Stimulated activated naive B cell treated with anti-CD40 and anti-IgM and Interleukin-4, amounts not matched to agents 10 μg/mL and 1 μg/mL and 100 μg/mL, for 72 hours (primary cell): ENCODE results near the gene SPACA7.

Experiments used
- ATAC-seq, 2 donors: fragments of 150-1000 bp; cut with Tn5 transposase; replicated peaks; 2 replicates each; pipeline ENCODE4 v1.10.0; 2021; ENCODE audit warnings: moderate library complexity in 1 of 2
- DNase-seq: peaks from one replicate; pipeline ENCODE4 v3.0.0; 2021
- H3K27ac Mint-ChIP-seq: one replicate; pipeline ENCODE4 v1.8.0; 2022; ENCODE audit warnings: mild to moderate bottlenecking, mixed read lengths
- H3K27me3 Mint-ChIP-seq, 2 donors: one replicate each; pipeline ENCODE4 v1.8.0; 2022; ENCODE audit warnings: mixed read lengths in 2 of 2
- H3K36me3 Mint-ChIP-seq, 2 donors: one replicate each; pipeline ENCODE4 v1.8.0; 2022; ENCODE audit warnings: mixed read lengths in 2 of 2, mild to moderate bottlenecking in 1 of 2
- H3K4me1 Mint-ChIP-seq, 2 donors: one replicate each; pipeline ENCODE4 v1.8.0; 2022; ENCODE audit warnings: mixed read lengths in 2 of 2, mild to moderate bottlenecking in 1 of 2
- H3K4me3 Mint-ChIP-seq, 2 donors: one replicate each; pipeline ENCODE4 v1.8.0; 2022; ENCODE audit warnings: mild to moderate bottlenecking in 2 of 2, mixed read lengths in 2 of 2, moderate library complexity in 1 of 2
- H3K9me3 Mint-ChIP-seq, 2 donors: one replicate each; pipeline ENCODE4 v1.8.0; 2022; ENCODE audit warnings: mixed read lengths in 2 of 2, mild to moderate bottlenecking in 1 of 2

Gene SPACA7

DNA sequence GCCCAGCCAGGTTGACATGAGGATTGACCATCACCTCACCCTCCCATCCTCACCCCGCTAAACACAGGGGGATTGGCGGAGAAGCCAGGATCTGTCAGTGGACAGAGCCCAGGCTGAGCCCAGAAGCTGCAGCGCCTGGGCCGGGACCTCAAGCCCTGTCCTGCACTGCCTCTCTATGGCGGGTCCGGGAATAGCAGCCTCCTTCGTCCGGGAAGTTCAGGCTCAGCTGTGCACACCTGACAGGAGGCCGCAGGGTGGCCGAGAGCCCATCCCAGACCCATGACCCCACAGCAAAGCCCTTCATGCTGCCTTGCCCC is 67.8 kb downstream of the SPACA7 start:
- Mint-ChIP-seq H3K27me3 (peaks cover 43 to 65% of the 10 kb centered on the region in 2 donors), H3K36me3 (no peaks in the 10 kb centered on the region), H3K27ac (no peak overlapping the region), H3K4me3 (no peak overlapping the region), H3K9me3 (no peaks in the 10 kb centered on the region), H3K4me1 (peaks cover 3 to 13% of the 10 kb centered on the region in 2 donors)
- peak; percentile 72 to 86 for ATAC-seq
- peak; percentile 39 for DNase-seq

DNA sequence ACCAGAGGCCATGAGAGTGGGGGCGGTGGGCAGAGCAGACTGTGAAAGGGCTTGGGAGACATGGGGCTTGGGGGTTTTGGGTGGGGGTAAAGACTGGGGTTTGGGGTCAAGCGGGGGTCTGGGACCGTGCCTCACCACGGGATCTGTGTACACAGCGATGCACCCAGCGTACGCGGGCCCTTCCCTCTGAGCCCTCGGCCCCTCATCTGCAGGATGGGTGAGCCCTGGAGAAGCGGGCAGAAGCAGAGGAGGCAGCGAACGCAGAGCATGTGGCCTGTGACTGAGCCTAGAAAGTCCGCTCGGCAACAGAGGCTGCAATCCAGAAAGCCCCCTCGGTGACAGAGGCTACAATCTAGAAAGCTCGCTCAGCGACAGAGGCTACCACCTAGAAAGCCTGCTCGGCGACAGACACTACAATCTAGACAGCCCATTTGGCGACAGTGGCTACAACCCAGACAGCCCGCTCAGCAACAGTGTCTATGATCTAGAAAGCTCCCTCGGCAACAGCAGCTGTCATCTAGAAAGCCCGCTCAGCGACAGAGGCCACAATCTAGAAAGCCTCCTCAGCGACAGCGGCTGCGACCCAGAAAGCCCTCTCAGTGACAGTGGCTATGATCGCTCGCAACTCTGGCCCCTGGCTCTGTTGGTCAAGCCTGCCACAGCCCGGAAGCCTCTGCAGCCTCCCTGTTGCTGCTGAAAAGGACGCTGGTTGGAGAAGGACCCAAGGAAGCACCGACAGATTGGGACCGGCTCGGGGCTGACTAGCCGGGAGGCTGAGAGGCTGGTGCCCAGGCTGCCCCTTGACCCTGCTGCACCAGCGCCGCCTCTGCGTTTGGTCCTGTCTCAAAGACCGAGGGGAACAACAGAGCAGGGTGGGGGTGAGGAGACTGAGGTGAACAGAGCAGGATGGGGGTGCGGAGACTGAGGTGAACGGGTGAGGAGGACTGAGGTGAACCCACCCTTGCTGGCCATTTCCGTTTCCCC is 68.6 kb downstream of the SPACA7 start:
- ATAC-seq (no peak), DNase-seq (no peak)
- Mint-ChIP-seq H3K4me1 (peaks cover 3 to 13% of the 10 kb centered on the region in 2 donors), H3K36me3 (no peaks in the 10 kb centered on the region), H3K27me3 (peaks cover 43 to 63% of the 10 kb centered on the region in 2 donors), H3K4me3 (no peak overlapping the region), H3K27ac (no peak overlapping the region), H3K9me3 (no peaks in the 10 kb centered on the region)

DNA sequence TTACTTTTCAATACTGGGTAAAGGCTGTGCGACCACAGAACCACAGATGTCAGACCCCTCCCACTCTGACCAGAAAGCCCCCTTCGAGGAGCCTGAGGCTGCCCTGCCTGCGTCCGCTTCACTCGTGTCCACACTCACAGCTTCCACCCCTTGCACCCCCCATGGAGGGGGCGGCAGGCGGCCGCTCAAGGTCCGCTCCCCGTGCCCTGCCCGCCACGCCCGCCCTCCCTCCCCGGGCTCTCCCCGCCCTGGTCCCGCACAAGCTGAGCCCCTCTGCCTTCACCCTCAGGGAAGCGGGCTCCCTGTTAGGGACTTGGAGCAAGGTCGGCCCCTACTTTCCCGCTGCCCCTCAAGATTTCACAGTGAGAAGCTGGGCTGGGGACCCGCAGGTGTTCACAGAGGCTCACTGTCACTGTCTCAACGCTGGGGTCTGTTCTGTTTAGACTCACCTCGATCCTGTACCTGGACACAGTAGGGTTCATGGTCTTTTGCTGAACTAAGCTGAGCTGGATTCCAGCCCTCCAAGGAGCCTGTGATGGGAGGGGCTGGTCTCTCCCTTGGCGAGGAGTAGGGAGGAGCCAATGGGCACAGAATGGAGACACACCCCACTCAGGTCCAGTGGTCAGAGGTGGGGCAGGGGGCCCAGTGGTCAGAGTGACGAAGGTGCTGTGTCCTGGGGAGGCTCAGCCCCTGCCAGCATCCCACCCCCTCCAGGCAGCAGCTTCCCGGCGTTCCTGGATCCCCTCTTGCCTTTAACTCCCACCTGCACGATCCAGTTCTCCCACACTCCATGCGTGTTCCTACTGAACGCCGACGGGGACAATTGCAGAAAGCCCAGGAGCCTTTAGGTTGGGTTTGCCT is 69.5 kb downstream of the SPACA7 start:
- Mint-ChIP-seq H3K4me1 (peaks cover 3 to 13% of the 10 kb centered on the region in 2 donors), H3K27ac (no peak overlapping the region), H3K9me3 (no peaks in the 10 kb centered on the region), H3K27me3 (peaks cover 37 to 54% of the 10 kb centered on the region in 2 donors), H3K36me3 (no peaks in the 10 kb centered on the region), H3K4me3 (no peak overlapping the region)
- no peak for ATAC-seq
- no peak for DNase-seq

DNA sequence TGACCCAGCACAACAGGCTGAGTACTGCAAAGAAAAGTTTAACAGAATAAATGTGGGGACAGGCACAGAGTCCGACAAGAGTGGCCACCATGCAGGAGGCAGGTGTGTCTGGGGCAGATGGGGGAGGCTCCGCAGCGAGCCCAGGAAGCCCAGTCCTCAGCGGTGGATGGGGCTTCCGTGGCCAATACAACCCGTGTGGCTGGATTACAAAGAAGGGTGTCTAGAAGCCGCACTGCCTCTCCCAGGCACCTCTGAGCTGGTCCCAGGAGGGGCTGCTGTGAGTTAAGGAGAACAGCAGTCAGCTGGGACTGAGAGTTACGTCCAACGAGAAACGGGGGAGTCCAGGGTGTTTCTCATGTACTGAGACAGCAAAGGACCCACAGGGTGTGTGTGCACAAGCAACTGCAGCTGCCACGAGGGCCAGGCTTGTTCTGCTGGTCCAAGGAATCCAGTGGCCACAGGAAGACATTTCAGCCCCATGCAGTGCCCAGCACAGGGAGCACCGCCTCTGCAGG is 70.2 kb downstream of the SPACA7 start:
- Mint-ChIP-seq H3K4me3 (no peak overlapping the region), H3K36me3 (no peaks in the 10 kb centered on the region), H3K27me3 (peaks cover 38 to 57% of the 10 kb centered on the region in 2 donors), H3K9me3 (no peaks in the 10 kb centered on the region), H3K27ac (no peak overlapping the region), H3K4me1 (peaks cover 3 to 13% of the 10 kb centered on the region in 2 donors)
- ATAC-seq (no peak), DNase-seq (no peak)

DNA sequence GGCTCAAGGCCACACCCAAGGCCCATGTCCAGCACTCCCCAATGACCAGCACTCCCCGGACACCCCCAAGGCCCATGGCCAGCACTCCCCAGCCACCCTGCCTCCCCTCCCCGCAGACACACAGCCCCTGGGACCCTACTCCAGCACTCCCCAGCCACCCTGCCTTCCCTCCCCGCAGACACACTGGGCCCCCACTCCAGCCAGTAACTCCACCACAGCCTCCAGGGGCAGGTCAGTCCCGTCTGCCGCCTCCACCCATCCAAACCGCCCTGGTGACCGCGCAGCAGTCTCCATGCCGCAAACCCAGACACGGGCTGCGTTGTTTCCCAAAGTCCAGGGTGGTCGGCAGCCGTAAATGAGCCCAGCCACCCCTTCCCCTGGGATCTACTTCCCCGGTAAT is 70.7 kb downstream of the SPACA7 start:
- no peak for ATAC-seq
- H3K27ac Mint-ChIP-seq, result no peak overlapping the region

DNA sequence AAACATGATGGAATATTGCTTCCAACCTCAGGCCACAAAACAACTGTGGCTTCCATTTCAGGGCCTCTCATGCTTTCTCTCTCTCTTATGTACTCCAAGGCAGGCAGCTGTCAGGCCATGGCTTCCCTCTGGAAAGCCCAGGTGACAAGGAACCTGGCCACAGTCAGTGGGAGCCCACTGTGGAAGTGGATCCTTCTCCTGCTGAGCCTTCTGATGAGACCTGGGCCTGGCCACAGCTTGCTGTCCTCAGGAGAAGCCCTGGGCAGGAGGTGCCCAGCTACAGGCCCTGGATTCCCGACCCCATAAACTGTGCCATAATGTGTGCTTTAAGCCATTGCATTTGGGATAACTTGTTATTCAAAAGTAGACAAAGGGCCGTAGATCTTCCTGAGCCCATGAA is 71.2 kb downstream of the SPACA7 start:
- Mint-ChIP-seq H3K4me1 (peaks cover 3 to 13% of the 10 kb centered on the region in 2 donors), H3K9me3 (no peaks in the 10 kb centered on the region), H3K27ac (no peak overlapping the region), H3K4me3 (no peak overlapping the region), H3K36me3 (no peaks in the 10 kb centered on the region), H3K27me3 (peaks cover 32 to 50% of the 10 kb centered on the region in 2 donors)
- DNase-seq, result no peak
- ATAC-seq, result no peak

More for the DNA sequence above, 70.7 kb downstream of the SPACA7 start:
- no peak for DNase-seq
- Mint-ChIP-seq H3K36me3 (no peaks in the 10 kb centered on the region), H3K27me3 (peaks cover 34 to 53% of the 10 kb centered on the region in 2 donors), H3K4me3 (no peak overlapping the region), H3K9me3 (no peaks in the 10 kb centered on the region), H3K4me1 (peaks cover 3 to 13% of the 10 kb centered on the region in 2 donors)

DNA sequence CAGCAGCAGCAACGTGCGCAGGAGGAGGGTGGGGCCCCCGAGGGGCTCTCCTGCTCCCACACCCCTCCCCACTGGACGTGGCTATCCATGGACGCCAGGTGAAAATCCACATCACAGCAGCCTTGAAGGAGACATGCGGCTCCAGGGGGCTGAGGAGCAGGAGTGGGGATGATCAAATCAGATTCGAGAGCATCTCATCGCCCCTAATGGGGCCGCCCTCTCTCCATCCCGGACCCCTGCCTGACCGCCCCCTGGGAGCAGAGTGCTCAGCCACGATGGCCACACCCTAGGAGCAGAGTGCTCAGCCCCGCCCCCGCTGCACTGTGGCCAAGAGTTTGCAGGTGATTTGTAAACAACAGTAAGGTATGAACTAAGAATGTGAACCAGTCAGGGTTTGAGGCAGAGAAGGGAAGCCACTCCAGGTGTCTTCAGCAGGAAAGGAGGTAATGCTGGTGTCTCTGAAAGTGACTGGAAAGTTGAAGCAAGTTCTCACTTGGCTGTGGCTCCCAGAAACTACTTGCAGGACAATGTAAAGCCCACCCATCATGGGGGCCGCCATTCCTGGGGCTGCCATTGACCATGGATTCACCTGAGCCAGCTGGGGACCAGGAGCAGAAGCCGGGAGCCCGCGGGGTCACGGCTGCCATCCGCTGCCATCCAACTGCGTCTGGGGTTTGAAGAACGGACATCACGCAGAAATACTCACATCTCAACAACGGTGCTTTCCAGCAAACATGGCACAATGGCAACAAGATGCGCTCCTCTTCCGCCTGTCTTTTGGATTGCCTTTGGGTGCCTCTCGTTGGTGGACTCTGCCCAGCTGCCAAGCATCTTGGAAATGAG is 71.8 kb downstream of the SPACA7 start:
- Mint-ChIP-seq H3K9me3 (no peaks in the 10 kb centered on the region), H3K27me3 (peaks cover 32 to 43% of the 10 kb centered on the region in 2 donors), H3K4me1 (peaks cover 3 to 13% of the 10 kb centered on the region in 2 donors), H3K4me3 (no peak overlapping the region), H3K36me3 (no peaks in the 10 kb centered on the region), H3K27ac (no peak overlapping the region)
- DNase-seq, result no peak
- ATAC-seq, result no peak

DNA sequence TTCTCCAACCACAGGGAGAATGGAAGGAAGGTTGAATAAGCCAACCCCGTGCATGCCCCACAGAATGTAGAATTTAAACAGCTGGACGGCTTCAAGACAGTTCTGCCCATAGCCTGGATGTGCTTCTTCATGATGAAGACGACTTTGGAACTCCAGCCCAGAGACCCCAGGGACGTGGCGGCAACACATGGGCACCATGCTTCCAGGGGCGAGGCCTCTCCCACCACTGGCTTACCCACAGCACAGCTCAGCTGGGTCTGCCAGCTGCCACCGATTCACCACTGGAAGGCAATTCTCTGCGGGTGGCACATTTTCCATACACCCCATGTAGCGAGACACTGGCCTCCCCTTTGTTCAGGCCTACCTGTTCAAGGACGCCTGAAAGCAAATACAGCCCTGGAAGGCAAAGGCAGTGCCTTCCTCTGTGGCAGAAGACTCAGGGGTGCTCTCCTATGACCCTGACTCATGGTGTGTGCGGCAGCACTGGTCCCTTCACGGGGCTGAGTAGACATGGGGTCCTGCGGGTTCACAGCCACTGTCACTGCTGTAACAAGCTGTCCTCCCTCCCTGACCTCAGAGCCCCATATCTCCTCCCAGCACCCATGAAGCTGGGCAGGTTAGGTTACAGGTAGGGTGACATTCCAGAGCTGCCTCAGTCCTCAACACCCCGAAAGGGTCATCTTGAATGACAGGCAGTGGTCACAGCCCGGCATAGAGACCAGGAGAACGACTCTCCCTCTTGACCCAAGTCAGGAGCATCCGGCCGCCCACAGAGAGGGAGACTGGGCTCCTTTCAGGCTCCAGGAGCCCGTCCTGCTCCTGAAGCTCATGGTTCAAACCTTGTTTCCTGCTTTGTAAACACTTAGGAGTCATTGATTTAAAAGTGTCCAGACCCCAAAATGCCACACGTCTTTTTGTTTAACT is 72.7 kb downstream of the SPACA7 start:
- no peak for ATAC-seq
- H3K4me3 Mint-ChIP-seq, result no peak overlapping the region
- no peak for DNase-seq
- H3K36me3 Mint-ChIP-seq, result no peaks in the 10 kb centered on the region
- H3K27ac Mint-ChIP-seq, result no peak overlapping the region
- H3K4me1 Mint-ChIP-seq, result peaks cover 0 to 4% of the 10 kb centered on the region in 2 donors
- no peaks in the 10 kb centered on the region for H3K9me3 Mint-ChIP-seq
- peaks cover 23 to 34% of the 10 kb centered on the region in 2 donors for H3K27me3 Mint-ChIP-seq

DNA sequence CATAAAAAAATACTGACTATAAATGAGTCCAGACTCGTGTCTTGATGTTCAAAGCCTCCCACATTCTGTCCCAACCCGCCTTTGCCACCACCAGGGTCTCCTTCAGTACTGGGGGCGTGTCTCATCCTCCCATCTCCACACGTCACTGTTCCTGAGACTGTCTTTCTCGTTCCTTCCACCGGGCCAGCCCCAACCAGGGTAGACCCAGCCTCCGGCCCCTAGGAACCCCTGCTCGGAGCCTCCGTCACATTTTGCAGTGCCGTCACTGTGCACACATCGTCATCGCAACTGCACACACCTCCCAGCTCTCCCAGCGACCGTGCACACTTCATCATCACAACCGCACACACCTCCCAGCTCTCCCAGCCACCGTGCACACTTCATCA is 73.4 kb downstream of the SPACA7 start:
- Mint-ChIP-seq H3K27ac (no peak overlapping the region), H3K36me3 (no peaks in the 10 kb centered on the region), H3K4me3 (no peak overlapping the region), H3K4me1 (no peaks in the 10 kb centered on the region), H3K27me3 (peaks cover 19 to 28% of the 10 kb centered on the region in 2 donors), H3K9me3 (no peaks in the 10 kb centered on the region)
- DNase-seq (no peak), ATAC-seq (no peak)

DNA sequence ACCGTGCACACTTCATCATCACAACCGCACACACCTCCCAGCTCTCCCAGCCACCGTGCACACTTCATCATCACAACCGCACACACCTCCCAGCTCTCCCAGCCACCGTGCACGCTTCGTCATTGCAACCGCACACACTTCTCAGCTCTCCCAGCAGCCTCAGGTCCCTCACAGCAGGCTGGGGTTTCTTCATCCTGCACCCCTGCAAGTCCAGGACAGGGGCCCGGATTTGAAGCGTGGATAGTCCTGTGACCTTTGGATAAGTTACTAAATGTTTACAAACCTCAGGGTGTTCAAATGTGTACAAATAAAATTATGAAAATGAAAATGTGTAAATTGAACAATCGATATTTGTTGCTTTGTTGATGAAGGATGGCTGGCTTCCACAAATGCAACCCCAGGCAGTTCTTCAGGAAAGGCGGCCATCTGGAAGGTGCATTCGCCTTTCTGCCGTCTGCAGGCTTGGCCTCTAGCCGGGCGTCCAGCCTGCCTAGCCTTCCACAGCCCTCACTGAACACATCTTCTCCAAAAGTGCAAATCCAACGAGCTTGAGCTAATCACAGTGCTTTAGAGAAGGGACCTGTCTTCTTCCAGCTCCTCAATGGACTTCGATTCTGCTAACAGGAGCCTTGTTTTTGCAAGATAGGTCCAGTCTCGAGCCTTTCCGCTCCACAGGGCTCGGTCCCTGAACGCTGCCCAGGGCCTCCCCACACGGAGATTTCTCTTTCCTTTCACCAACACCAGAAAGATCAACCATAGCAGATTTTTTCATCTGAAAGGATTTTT is 74.2 kb downstream of the SPACA7 start:
- Mint-ChIP-seq H3K9me3 (no peaks in the 10 kb centered on the region), H3K27me3 (peaks cover 14 to 22% of the 10 kb centered on the region in 2 donors), H3K4me1 (no peaks in the 10 kb centered on the region), H3K36me3 (no peaks in the 10 kb centered on the region), H3K27ac (no peak overlapping the region), H3K4me3 (no peak overlapping the region)
- DNase-seq (no peak), ATAC-seq (no peak)

DNA sequence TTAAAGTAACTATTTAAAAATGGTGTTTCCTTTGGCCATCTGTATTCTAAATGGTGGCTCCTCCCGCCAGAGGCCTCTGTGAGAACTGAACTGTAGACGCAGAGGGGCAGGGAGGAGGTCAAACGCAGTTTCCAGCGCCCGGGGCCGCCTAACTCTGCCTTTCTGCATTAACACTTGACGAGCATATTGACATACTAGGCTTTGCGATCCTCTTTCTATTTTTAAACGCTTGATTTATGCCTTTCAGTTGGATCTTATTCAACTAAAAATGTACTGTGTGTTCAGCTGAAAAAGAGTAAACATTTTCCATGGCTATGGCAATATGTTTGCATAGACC is 74.7 kb downstream of the SPACA7 start:
- Mint-ChIP-seq H3K36me3 (no peaks in the 10 kb centered on the region), H3K27ac (no peak overlapping the region), H3K27me3 (peaks cover 14 to 21% of the 10 kb centered on the region in 2 donors), H3K4me3 (no peak overlapping the region), H3K4me1 (no peaks in the 10 kb centered on the region), H3K9me3 (no peaks in the 10 kb centered on the region)
- ATAC-seq (no peak), DNase-seq (no peak)

DNA sequence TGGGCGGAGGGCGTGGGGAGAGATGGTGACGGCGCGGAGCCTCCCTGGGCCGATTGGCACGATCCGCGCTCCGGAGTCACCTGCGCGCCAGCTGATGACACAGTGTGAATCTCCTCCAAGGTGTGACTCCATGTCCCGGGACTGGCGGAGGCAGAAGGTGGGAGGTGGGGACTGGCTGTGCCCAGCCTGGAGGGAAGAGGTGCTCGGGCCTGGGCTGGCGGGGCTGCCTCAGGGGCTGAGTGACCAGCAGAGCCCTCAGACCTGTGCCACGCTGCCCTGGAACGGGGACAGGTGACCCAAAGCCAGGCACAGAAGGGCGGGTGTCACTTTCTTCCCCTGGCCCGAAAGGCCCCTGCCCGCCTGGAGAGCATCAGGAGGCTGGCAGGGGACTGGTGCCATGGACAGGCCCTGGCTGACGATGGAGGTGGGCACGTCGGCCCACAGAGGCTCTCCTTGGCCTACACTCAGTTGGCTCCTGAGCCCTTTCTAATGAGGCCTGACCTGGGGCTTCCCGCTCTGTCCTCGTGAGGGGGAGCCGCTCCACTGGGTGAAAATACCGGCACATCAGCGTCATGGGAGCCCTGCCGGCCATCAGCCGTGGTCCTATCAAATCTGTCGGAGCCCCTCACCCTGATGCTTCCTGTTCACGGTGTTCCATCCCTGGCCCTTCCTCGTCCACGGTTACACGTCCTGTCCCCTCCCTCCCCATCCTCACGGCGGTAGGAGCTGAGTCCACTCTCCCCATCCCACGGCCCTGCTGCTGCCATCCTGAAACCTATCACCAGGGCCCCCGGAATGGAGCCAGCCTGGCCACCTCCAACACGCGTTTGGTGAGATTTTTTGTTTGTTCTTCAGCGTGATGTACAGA is 75.6 kb downstream of the SPACA7 start:
- Mint-ChIP-seq H3K4me1 (peaks cover 0 to 3% of the 10 kb centered on the region in 2 donors), H3K36me3 (no peaks in the 10 kb centered on the region), H3K9me3 (peaks cover 5 to 7% of the 10 kb centered on the region in 2 donors), H3K27ac (no peak overlapping the region), H3K27me3 (peaks cover 13 to 14% of the 10 kb centered on the region in 2 donors), H3K4me3 (no peak overlapping the region)
- no peak for DNase-seq
- ATAC-seq, result no peak
